C4-2B (cell line): ENCODE results near the gene COX7C.
"Not testable (repeated sequence)": the region's sequence is repeated elsewhere in the genome, so short reads cannot be mapped to it uniquely, and the experiment has no call there.

Source experiments
- H3K27ac ChIP-seq: fragments of 450-650 bp; 2 replicates; pipeline ENCODE4 v1.5.1; 2017
- CTCF ChIP-seq: fragments of 450-650 bp; conservative IDR thresholded peaks from 2 replicates; pipeline ENCODE4 v1.5.1; 2017; ENCODE audit warnings: mild to moderate bottlenecking
- ZFX ChIP-seq: fragments of 450-650 bp; IDR thresholded peaks from 2 replicates; pipeline ENCODE4 v1.6.1; 2017

COX7C gene

GRCh38 chr5:86617756-86618576, at the start of gene COX7C:
TSS of gene COX7C (plus strand) at chr5:86617941. CDS start at chr5:86618056, 115 bp downstream.
- H3K27ac ChIP-seq = peak within 1 kb of the TSS; percentile 95
- peak; percentile 43 for TF ChIP-seq ZFX
- no peak for TF ChIP-seq CTCF

- peak overlapping the region; percentile 19; the same call in 1 of the 2 replicates for H3K27ac ChIP-seq
Measured at GRCh38 chr5:86569522-86570426, 48.0 kb upstream of the COX7C start.

- no peak for TF ChIP-seq ZFX
- no peak for TF ChIP-seq CTCF
Measured at GRCh38 chr5:86570427-86571083, 47.2 kb upstream of the COX7C start.

GRCh38 chr5:86571109-86571508, 46.6 kb upstream of the COX7C start:
- H3K27ac ChIP-seq = not testable (repeated sequence)

More at GRCh38 chr5:86570427-86571083, 47.2 kb upstream of the COX7C start:
- peak overlapping the region; percentile 19; the same call in 1 of the 2 replicates for H3K27ac ChIP-seq

GRCh38 chr5:86572825-86573517, 44.8 kb upstream of the COX7C start:
- TF ChIP-seq ZFX = no peak

GRCh38 chr5:86579502-86579901, 38.2 kb upstream of the COX7C start:
- H3K27ac ChIP-seq = no peak overlapping the region
- TF ChIP-seq ZFX (no peak), CTCF (no peak)

More at GRCh38 chr5:86572825-86573517, 44.8 kb upstream of the COX7C start:
- no peak overlapping the region for H3K27ac ChIP-seq

- TF ChIP-seq CTCF = no peak
- no peak for TF ChIP-seq ZFX
- H3K27ac ChIP-seq = no peak overlapping the region
Measured at GRCh38 chr5:86596476-86596875, 21.3 kb upstream of the COX7C start.

GRCh38 chr5:86605881-86606280, 11.9 kb upstream of the COX7C start:
- no peak for TF ChIP-seq ZFX
- TF ChIP-seq CTCF = no peak
- no peak overlapping the region for H3K27ac ChIP-seq
